Activated T-cell treated with anti-CD3 and anti-CD28 coated beads, Interleukin-2, amount 50 U/mL, for 48 hours (primary cell): ENCODE results near the gene RFTN1.

Experiments used
- DNase-seq, 2 experiments: peaks; one replicate each; pipeline ENCODE4 v3.0.0-alpha.2; 2020

Gene RFTN1

GRCh38 chr3:16318176-16318575 is 195.3 kb downstream of the RFTN1 start:
- DNase-seq, result no peak

- no peak for DNase-seq
Measured at GRCh38 chr3:16317561-16317945, 195.9 kb downstream of the RFTN1 start.

GRCh38 chr3:16316847-16317560 is 196.5 kb downstream of the RFTN1 start:
- DNase-seq, result peak in 1 of 2 experiments; percentile 26

- peak in 1 of 2 experiments; percentile 19 for DNase-seq
Measured at GRCh38 chr3:16316396-16316795, 197.1 kb downstream of the RFTN1 start.

GRCh38 chr3:16315623-16316022 is 197.9 kb downstream of the RFTN1 start:
- DNase-seq, result peak in 1 of 2 experiments; percentile 16

- DNase-seq, result peak; percentile 16 to 18
Measured at GRCh38 chr3:16313886-16314645, 199.4 kb downstream of the RFTN1 start.

- DNase-seq, result peak; percentile 53 to 65
Measured at GRCh38 chr3:16311960-16312451, 201.5 kb downstream of the RFTN1 start.

- peak; percentile 18 to 22 for DNase-seq
Measured at GRCh38 chr3:16310486-16310885, 203.0 kb downstream of the RFTN1 start.

- peak; percentile 41 to 58 for DNase-seq
Measured at GRCh38 chr3:16309558-16309957, 203.9 kb downstream of the RFTN1 start.

GRCh38 chr3:16308727-16309126 is 204.8 kb downstream of the RFTN1 start:
- DNase-seq, result no peak

- peak in 1 of 2 experiments; percentile 18 for DNase-seq
Measured at GRCh38 chr3:16307832-16308531, 205.5 kb downstream of the RFTN1 start.

- peak; percentile 65 to 70 for DNase-seq
Measured at GRCh38 chr3:16305111-16305541, 208.4 kb downstream of the RFTN1 start.

GRCh38 chr3:16304061-16305010 is 209.2 kb downstream of the RFTN1 start:
- peak in 1 of 2 experiments; percentile 28 for DNase-seq

GRCh38 chr3:16303037-16303575 is 210.4 kb downstream of the RFTN1 start:
- no peak for DNase-seq

GRCh38 chr3:16302082-16302631 is 211.3 kb downstream of the RFTN1 start:
- DNase-seq, result no peak

GRCh38 chr3:16301507-16301906 is 212.0 kb downstream of the RFTN1 start:
- DNase-seq, result no peak

- DNase-seq, result peak; percentile 58 to 62
Measured at GRCh38 chr3:16300881-16301359, 212.6 kb downstream of the RFTN1 start.

- no peak for DNase-seq
Measured at GRCh38 chr3:16300307-16300706, 213.2 kb downstream of the RFTN1 start.

GRCh38 chr3:16299746-16300145 is 213.8 kb downstream of the RFTN1 start:
- no peak for DNase-seq

- DNase-seq, result no peak
Measured at GRCh38 chr3:16298891-16299290, 214.6 kb downstream of the RFTN1 start.
